Left ventricle myocardium superior (tissue), 1 donor: ENCODE data around the gene HTRA2. TPM values are rescaled to one million over a fixed set of nuclear protein-coding genes. Genes with fewer than 3 reads are reported as not detected.
"Not testable (repeated sequence)": the region's sequence is repeated elsewhere in the genome, so short reads cannot be mapped to it uniquely, and the experiment has no call there.

ENCODE experiments used
- ATAC-seq: fragments of 200-7000 bp; cut with Tn5 transposase; one replicate; pipeline ENCODE4 v1.9.1; 2020; ENCODE audit warnings: mild to moderate bottlenecking, moderate library complexity
- DNase-seq: peaks from one replicate; pipeline ENCODE4 v3.0.0-alpha.2; 2020
- intact Hi-C: fragments of 100-400 bp; cut with micrococcal nuclease; formaldehyde crosslinking; loops from one replicate; pipeline ENCODE4 v1.11.0; 2022
- long read RNA-seq: library from polyadenylated mRNA; unstranded; transcript quantifications from one replicate; pipeline ENCODE4 v2.0.0, GENCODE V29; 2021
- total RNA-seq: library from RNA; stranded (reverse); fragmentation: NEBNext Ultra II Directional; extraction: Animal tissue kit (Norgen Biotek cat#: 25700); gene quantifications from one replicate; pipeline ENCODE4 v1.2.1, GENCODE V29; 2021
- donor health status: DM: no; HTN: yes; CAD: no; lungs with severe emphysema.

HTRA2 gene
- 28.5 TPM for total RNA-seq
- long read RNA-seq, transcript HTRA2-201 (8 exons, 2,370 nt), result major isoform, 43 of 69 reads
- long read RNA-seq, partial matches to known transcripts, result 8 of 69 reads
- long read RNA-seq, other reads (novel, unspliced or antisense), result 13 of 69 reads

- intact Hi-C loops, result no loop called here
- ATAC-seq, result peak; percentile 95
Measured at GRCh38 chr2:74529357-74530238, at the start of gene HTRA2, which contains the start of gene AUP1. TSS of gene HTRA2 (plus strand) at chr2:74529933. CDS start at chr2:74530007, 74 bp downstream. TSS of gene AUP1 (minus strand) at chr2:74529706. CDS start at chr2:74529629, 77 bp downstream.

DNA sequence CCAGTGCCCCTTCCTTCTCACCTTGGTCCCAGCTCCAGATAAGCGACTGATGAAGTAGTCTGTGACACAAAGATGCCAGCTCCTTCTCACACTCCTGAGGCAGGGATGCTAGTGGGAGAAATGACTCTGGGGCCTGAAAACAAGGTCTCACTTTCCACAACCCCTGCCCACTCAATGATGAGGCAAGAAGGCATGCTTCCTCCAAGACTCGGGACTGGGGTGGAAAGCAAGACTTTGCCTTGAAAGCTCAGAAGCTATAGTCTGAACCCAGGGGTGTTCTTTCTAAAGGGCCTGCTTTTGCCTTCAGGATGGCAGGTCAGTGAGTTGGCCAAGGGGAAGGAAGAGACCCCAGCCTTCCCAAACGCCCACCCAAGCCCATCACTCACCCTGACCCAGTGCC, 48.3 kb upstream of the HTRA2 start:
- DNase-seq, result peak; percentile 0
- no peak for ATAC-seq
- intact Hi-C loops, result loop anchor here (5.0 kb wide), 1 partner anchor 106 kb away; no protein-coding TSS in a partner anchor

More at GRCh38 chr2:74529357-74530238, at the start of gene HTRA2, which contains the start of gene AUP1:
- peak; percentile 99 for DNase-seq

- ATAC-seq (peak; percentile 67), DNase-seq (peak; percentile 79)
- intact Hi-C loops, result loop anchor here (5.0 kb wide), 1 partner anchor 105 kb away; no protein-coding TSS in a partner anchor
Measured at GRCh38 chr2:74481961-74482800, 47.6 kb upstream of the HTRA2 start.

DNA sequence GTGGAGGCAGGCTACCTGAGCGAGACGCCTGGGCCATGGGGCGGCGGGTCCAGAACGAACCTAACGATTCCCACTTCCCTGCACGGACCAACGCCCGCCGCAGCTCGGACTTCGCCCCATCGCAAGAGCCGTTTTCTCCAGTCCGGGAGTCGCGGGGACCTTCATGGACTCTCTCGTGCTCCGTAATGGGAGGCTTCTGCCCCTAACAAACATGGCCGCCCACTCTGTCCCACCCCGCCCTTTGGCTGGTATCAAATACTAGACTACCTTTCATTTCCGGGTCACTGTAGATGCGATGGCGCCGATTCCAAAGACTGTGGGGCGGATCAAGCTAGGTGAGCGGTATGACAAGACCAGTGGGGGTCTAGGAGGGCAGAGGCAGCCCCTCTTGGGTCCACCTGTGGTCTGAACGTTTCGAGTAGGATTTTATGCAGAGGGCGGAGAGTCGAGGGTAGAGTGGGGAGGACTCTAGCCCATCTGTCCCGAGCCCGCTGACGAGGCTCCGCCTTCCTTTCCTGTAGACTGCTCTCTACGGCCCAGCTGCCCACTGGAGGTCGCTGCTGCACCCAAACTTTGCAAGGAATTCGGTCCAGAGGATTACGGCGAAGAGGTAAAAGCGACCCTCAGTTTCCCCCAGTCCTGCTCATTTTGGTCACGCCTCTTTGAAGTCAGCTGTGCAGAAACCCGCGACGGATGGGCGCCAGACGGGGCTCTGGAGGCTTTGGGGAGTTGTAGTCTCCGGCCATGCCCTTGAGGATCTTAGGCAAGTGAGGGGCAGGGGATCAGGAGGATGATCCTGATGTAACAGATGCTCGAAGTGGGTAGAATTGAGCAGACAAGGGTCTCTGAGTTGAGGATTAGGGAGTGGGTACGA, 46.7 kb upstream of the HTRA2 start, which contains the start of the genes CCDC142 and TTC31:
CCDC142 (minus strand) TSS at position 198 of the 874 bp plus-strand sequence; CDS start at position 37, 161 bp downstream.
TTC31 (plus strand) TSS at position 281 of the 874 bp plus-strand sequence; CDS start at position 296, 15 bp downstream.
- peak; percentile 98 for ATAC-seq
- intact Hi-C loops, result loop anchor here (5.0 kb wide), 1 partner anchor 104 kb away; no protein-coding TSS in a partner anchor

GRCh38 chr2:74483675-74484164, 46.0 kb upstream of the HTRA2 start:
- peak; percentile 21 for DNase-seq
- intact Hi-C loops, result loop anchor here (5.0 kb wide), 1 partner anchor 104 kb away; no protein-coding TSS in a partner anchor

More for the DNA sequence above, 46.7 kb upstream of the HTRA2 start, which contains the start of the genes CCDC142 and TTC31:
- DNase-seq, result peak; percentile 97

DNA sequence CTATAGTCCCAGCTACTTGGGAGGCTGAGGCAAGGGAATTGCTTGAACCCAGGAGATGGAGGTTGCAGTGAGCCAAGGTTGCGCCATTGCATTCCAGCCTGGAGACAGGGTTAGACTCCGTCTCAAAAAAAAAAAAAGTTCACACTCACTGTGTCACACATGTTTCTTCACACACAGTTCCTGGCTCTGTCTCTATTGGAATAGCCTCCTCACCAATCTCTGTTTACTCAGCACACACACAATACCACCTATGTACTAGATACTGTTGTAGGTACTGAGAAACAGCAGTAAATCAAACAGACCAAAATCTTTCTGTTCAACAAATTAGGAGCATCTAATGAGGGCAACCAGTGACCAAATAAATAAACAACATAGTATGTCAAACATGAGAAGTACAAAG, 43.6 kb upstream of the HTRA2 start:
- intact Hi-C loops, result no loop called here
- DNase-seq (no peak), ATAC-seq (no peak)

More at GRCh38 chr2:74483675-74484164, 46.0 kb upstream of the HTRA2 start:
- ATAC-seq, result not testable (repeated sequence)

- intact Hi-C loops, result no loop called here
- no peak for DNase-seq
- no peak for ATAC-seq
Measured at GRCh38 chr2:74488643-74489481, 40.9 kb upstream of the HTRA2 start.

DNA sequence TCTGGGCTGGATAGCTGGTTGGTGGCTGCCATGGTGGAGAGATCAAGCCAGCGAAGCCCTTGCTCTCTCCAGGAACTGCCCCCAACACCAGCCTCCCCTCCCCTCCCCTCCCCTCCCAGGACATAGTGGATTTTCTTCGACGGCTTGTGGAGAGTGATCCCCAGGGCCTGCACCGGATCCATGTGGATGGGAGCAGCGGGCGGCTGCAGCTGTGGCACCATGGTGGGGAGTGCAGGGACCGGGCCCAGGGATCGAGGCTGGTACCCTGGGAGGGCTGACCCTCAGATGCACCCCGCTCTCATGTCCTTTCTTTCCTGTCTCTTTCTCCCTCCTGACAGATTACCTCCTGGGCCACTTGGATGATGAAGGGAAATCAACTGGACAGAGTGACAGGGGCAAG, 39.8 kb upstream of the HTRA2 start:
- ATAC-seq (no peak), DNase-seq (no peak)
- intact Hi-C loops, result no loop called here

DNA sequence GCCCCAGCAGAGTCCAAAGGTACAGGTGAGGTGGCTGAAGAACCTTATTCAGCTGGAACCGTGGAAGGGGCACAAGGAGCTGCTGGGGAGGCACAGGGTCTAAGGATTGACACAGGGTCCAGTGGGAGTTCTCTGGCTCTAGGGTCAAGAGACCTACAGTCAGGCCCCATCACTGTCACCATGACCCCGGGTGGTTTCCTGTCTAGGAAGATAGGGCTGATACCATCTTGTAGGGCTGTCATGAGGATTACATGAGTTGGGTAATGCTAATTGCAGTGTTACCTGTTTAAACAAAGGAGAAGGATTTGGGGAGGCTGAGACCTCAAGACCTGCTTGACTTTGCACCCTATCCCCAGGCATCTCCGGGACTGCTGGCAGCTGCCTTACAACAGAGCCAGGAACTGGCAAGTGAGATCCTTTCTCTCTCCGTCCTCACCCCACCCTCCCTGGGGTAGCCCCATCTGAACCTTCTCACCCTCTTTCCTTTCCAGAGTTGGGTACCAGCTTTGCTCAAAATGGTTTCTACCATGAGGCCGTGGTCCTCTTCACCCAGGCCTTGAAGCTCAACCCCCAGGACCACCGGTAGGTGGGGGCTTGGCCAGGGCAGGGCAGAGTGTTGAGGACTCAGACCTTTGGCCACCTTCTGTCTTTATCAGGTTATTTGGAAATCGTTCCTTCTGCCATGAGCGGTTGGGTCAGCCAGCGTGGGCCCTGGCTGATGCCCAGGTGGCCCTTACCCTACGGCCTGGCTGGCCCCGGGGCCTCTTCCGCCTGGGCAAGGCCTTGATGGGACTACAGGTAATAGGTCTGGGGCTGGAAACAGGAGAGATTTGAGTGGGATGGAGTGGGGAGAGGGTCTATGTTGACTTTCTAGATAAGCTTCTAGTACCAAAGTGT, 37.8 kb upstream of the HTRA2 start:
- intact Hi-C loops, result no loop called here
- DNase-seq (peak; percentile 11), ATAC-seq (no peak)

- intact Hi-C loops, result no loop called here
- ATAC-seq (no peak), DNase-seq (no peak)
Measured at GRCh38 chr2:74493546-74493945, 36.2 kb upstream of the HTRA2 start.

- intact Hi-C loops, result no loop called here
- no peak for ATAC-seq
Measured at GRCh38 chr2:74495440-74495839, 34.3 kb upstream of the HTRA2 start.

DNA sequence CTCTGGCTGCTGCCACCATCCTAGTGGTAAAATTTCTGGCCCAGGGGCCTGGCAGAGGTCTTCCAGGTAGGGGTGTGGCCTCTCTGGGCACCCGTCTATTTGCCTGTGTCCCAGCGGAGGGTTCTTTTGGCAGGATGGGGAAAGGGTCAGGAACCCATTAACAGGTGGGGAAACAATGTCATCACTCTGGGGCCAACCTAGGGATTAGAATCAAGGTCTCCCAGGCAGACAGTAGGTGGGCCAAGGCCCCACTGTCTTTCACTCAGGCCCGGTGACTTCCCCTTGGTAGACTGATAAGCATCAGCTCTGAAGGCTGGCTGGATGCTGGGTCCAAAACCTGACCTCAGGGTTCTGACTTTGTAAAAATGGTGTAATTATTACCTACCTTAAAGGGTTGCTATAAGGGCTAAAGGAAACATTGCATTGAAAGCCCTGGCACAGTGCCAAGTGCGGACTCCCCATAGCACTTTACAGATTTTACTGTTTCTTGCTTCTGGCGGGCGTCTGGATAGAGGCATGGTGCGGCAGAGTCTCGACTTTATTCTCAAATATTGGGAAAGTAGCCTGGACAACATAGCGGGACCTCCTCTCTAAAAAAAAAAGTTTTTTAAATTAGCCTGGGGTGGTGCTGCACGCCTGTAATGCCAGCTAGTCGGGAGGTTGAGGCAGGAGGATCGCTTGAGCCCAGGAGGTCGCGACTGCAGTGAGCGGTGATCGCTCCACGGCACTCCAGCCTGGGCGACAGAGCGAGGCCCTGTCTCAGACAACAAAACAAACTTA, 32.5 kb upstream of the HTRA2 start:
- ATAC-seq (no peak), DNase-seq (no peak)
- intact Hi-C loops, result no loop called here

More at GRCh38 chr2:74495440-74495839, 34.3 kb upstream of the HTRA2 start:
- DNase-seq, result no peak

DNA sequence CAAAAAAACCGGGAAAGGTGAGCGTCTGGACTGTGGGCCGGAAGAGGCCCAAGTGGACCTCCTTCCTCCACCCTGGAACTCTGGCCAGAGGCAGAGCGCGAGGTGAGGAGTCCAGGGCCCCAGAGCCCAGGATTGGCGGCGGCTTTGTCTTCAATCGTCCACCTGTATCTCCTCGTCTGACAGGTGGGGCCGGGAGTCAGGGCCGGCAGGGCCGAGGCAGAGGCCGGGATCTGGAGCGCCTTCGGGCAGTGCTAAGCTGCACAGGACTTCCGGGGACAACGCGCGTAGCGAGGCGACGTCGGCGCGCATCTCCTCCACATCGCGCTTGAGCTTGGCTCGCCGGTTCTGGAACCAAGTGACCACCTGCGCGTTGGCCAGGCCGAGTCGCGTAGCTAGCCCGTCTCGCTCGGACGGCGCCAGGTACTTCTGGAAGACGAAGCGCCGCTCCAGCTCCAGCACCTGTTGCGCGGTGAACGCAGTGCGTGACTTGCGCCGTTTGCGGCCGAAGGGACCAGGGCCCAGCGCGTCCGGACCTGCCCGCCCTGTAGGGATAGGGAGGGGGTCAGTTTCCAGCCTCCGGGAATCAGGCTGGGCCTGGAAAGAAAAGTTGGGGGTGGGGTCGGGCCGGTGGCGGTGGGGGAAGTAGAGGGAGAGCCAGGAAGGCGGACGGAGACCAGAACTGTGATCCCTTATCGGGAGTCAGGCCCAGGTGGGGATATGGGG, 31.8 kb upstream of the HTRA2 start:
- DNase-seq, result no peak
- intact Hi-C loops, result no loop called here
- peak; percentile 10 for ATAC-seq

DNA sequence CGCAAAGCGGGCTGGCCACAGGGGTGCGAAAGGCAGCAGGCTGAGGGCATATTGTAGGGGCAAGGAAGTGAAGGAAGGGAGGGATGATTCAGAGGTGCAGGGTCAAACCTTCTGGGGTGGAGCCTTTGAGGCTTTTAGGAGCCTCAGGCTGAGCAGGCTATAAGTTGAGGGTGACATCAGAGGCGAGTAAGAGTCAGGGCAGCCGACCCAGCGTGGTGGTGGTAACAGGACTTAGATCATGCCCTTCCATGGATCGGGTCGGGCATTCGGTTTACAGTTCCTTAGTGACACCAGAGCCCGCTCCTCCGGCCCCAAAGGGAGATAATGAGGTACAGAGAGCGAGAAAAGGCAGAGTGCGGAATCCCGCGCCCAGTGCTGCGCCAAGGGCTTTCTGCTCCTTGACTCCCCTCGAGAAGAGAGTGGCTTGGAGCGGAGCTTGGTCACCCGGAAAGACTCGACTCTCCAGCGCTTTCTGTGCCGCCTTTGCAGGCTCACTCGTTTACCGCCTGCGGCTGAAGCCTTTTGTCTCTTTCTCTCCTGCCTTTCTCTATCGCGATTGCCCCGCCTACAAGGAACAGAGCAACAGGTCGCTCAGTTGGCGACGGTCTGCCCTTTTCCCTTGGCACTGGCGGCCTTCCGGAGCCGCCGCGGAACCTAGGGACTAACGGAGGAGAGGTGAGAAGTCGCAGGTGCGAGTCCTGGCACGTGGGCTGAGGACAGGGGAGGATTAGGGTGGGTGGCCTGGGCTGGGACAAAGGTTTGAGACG, 31.1 kb upstream of the HTRA2 start:
- DNase-seq (no peak), ATAC-seq (no peak)
- intact Hi-C loops, result no loop called here
